Stimulated activated CD4-positive, alpha-beta T cell treated with anti-CD3 and anti-CD28 coated beads, TNF-alpha, amount 100 ng/mL, for 1 hour (primary cell): ENCODE measurements around the gene PDGFA.
"Not testable (repeated sequence)": the region's sequence is repeated elsewhere in the genome, so short reads cannot be mapped to it uniquely, and the experiment has no call there.

ENCODE experiments used
- DNase-seq, 3 donors: peaks; one replicate each; pipeline ENCODE4 v3.0.0-alpha.2; 2020; ENCODE audit warnings: low read depth in 3 of 3, low spot score in 1 of 3

PDGFA gene

DNA sequence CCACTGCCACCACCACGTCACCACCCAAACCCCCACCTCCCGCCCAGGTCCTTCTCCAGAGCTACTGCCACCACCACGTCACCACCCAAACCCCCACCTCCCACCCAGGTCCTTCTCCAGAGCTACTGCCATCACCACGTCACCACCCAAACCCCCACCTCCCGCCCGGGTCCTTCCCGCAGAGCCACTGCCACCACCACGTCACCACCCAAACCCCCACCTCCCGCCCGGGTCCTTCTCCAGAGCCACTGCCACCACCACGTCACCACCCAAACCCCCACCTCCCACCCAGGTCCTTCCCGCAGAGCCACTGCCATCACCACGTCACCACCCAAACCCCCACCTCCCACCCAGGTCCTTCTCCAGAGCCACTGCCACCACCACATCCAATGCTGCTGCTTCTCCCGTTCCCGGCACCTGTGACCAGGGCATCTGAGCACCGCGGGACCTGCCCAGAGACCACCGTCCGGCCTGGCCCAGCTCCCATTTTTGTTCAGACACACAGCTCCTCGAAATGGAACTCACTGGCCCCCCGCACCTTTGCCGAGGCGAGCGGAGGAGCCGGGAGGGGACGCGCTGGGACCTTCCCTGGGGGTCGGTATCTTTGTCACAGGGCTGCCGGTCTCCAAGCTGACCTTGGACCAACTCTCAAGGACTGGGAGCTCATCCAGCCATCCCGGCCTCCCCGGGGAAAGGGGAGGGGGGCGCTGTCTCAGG, 32.7 kb upstream of the PDGFA start:
- DNase-seq: not testable (repeated sequence)

DNA sequence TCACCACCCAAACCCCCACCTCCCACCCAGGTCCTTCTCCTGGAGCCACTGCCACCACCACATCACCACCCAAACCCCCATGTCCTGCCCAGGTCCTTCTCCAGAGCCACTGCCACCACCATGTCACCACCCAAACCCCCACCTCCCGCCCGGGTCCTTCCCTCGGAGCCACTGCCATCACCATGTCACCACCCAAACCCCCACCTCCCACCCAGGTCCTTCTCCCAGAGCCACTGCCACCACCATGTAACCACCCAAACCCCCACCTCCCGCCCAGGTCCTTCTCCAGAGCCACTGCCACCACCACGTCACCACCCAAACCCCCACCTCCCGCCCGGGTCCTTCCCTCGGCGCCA, 31.9 kb upstream of the PDGFA start:
- not testable (repeated sequence) for DNase-seq

DNA sequence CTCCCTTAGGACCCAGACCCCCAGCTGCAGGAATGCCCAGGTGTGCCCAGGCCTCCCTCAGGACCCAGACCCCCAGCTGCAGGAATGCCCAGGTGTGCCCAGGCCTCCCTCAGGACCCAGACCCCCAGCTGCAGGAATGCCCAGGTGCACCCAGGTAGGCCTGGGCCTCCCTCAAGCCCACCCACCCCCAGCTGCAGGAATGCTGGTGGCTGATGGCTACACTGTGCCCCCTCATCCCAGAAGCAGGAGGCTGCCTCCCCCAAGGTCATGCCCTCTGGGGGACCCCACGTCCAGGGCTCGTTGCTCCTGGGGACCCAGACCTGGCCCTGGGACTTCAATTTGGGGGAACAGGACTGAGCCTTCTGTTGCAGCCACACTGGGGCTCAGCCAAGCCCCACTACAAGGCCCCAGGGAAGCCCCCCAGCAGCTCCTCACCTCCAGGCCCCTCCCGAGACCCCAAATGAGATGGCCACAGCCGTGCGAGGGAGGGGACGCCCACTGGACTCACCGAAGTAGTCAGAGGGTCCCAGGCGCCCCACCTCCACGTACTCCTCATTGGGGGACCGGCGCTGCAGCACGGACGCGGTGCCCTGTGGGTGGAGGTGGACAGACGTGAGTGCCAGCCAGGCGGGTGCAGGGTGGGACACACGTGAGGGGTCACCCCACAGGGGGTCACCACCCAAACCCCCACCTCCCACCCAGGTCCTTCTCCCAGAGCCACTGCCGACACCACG, 31.4 kb upstream of the PDGFA start:
- DNase-seq: no peak

GRCh38 chr7:549891-550625, 30.4 kb upstream of the PDGFA start:
- DNase-seq: no peak

- DNase-seq: no peak
These were observed 29.6 kb upstream of the PDGFA start for GRCh38 chr7:549066-549890.

DNA sequence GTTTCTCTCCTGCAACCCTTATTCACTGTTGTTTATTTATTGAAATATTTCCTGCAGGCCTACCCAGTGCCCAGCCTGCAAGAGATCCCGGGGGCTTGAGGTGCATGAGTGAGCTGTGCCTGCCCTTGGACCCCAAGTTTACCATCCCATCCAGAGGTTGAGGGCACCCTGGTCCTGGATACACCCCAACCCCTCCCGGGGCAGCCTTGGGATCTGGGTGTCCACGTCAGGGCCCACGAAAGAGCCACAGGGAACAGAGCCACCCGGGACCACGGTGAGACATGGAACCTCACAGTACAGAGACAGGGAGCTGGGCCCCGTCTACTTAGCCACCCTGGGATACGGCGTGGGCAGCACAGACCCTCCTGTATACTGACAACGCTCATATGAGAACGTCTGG, 28.8 kb upstream of the PDGFA start:
- no peak for DNase-seq

DNA sequence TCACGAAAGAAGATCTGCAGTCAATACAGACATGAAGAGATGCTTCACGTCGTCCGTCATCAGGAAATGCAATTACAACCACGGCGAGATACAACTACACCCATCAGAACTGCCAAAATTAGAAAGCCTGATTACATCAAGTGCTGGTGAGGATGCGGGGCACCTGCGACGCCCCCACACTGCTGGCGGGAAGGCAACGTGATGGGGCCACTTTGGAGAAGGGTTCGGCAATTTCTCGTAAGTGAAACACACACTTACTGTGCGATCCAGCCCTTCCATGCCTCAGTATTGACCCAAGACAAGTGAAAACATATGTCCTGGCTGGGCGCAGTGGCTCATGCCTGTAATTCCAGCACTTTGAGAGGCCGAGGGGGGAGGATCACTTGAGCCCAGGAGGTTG, 25.8 kb upstream of the PDGFA start:
- no peak for DNase-seq

DNA sequence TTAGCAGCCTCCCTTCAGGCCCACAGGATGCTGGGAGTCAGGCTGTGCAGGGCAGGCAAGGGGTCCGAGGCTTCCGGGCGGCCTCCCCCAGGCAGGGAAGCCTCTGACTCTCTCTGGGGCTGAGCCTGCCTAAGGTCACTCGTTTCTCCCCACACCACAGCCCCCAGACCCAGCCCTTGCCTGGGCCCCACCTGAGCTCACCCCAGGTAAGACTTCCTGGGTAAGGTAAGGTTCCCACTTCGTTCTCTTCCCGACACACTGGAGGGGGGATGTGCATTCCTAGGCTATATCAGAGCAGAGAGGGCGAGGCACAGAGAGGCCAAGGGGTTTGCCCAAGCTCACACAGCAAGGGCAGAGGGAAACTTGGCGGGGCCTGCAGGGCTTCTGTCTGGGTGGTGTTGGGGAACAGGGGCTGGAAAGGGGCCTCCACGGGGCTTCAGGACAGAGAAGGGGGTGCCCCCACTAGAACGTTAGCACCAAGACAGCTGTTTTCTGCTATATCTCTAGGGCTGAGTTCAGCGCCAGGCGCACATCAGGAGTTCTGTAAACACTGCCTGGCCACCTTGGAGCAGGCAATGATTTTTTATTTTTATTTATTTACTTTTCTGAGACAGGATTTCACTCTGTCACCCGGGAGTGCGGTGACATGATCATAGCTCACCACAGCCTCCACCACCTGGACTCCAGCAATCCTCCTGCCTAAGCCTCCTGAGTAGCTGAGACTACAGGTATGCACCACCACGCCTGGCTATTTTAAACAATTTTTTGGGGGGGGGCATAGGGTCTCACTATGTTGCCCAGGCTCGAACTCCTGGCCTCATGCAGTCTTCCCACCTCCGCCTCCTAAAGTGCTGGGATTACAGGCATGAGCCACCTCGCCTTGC, 24.9 kb upstream of the PDGFA start:
- DNase-seq: no peak

DNA sequence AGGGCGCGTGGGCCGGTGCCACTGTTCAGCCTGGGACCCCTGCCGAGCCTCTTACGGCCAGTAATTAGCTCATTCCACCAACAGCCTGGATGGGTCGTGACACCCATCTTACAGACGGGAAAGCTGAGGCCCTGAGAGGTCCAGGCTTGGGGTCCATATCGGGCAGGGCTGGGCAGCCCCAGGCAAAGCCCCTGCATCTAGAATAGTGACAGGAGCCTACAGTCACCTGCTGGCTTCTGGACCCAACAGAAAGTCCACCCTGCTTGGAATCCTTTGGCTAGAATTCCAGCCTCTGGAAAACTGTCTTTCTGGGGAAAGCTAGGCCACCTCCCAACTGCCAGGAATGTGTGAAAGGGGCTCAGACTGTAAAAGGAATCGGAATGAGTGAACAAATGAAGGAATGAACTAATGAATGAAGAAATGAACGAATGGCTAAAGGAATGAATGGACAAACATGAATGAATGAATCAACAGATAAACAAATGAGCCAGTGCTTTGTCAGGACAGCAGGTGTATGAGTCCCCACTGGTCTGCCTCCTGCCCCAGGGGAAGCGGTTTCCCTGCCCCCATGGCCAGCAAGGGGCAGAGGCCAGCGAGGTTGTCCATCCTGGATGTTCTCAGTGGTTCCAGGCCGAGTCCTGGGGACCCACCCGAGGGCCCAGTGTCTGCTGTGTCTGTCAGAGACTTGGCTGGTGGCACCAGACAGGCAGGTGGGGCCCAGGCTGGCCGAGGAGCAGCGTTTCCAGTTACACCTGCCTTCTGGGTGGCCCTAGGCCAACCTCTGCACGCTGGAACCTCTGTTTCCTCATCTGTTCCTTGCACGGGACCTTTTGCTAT, 24.1 kb upstream of the PDGFA start:
- DNase-seq: no peak

DNA sequence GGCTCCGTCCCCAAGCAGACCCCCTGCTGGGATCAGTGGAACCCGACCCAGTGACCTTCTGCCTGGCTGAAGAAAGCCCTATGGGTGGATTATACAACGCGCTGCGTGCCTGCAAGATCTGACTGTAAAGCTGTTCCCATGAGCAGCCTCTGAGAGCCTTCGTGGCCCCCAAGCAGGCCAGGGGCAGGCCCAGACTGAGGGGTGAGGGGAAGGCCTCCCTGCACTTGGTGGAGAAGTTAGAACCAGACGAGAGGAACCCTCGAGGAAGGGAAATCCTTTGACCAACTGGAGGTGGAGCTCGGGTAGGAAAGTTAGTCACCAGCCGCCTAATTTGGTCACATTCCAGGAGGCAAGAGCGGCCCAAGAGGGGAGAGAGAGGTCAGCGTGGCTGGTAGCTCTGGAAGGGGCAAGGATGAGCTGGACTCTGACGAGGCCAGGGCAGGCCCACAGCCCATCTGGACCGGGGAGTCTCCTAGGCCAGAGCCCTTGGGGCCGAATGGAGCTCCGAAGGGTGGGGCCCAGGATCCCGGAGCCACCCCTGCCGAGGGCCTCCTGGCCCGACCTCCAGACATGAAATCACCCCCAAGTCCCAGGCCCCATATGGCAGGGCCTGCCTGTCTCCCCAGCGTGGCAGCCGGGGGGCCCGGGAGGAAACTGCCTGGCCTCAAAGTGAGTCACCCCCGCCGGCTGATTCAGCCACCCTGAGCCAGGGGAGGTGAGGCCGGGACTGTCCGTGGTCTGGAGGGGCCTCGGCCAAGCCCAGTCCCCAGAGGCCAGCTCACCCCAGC, 23.3 kb upstream of the PDGFA start:
- DNase-seq: no peak

GRCh38 chr7:542131-542712, 22.6 kb upstream of the PDGFA start:
- no peak for DNase-seq

GRCh38 chr7:541661-542060, 22.0 kb upstream of the PDGFA start:
- DNase-seq: no peak

GRCh38 chr7:540997-541396, 21.4 kb upstream of the PDGFA start:
- no peak for DNase-seq

GRCh38 chr7:540579-540978, 20.9 kb upstream of the PDGFA start:
- no peak for DNase-seq

DNA sequence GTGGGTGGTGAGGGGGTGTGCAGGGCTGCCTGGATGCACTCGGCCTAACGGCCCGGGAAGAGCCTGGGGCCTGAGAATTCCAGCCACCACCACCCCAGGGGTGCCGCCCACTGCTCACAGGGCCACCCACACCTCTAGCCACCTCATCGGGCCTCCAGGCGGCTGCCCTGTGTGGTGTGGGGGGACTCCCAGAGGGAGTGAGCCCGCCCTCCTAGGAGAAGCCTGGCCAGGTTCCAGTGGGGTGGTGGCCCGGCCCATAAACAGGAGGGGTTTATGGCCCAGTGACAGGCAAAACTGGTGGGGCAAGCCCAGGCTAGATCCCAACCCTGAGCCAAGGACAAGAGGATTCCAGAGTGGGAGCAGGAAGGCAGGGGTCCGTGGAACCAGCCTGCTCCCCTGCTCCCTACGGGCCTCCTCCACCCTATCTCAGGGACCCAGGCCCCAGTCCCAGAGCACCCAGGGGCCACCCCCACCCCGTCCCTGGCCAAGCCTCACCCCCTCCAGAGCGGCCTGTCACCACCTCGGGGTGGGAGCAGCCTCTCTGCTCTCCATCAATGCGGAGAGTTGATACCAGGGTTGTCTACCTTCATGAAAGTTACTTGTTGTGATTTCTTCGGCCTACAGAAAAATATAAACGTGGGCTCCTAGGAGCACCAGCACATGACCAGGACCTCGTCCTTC, 20.2 kb upstream of the PDGFA start:
- no peak for DNase-seq

DNA sequence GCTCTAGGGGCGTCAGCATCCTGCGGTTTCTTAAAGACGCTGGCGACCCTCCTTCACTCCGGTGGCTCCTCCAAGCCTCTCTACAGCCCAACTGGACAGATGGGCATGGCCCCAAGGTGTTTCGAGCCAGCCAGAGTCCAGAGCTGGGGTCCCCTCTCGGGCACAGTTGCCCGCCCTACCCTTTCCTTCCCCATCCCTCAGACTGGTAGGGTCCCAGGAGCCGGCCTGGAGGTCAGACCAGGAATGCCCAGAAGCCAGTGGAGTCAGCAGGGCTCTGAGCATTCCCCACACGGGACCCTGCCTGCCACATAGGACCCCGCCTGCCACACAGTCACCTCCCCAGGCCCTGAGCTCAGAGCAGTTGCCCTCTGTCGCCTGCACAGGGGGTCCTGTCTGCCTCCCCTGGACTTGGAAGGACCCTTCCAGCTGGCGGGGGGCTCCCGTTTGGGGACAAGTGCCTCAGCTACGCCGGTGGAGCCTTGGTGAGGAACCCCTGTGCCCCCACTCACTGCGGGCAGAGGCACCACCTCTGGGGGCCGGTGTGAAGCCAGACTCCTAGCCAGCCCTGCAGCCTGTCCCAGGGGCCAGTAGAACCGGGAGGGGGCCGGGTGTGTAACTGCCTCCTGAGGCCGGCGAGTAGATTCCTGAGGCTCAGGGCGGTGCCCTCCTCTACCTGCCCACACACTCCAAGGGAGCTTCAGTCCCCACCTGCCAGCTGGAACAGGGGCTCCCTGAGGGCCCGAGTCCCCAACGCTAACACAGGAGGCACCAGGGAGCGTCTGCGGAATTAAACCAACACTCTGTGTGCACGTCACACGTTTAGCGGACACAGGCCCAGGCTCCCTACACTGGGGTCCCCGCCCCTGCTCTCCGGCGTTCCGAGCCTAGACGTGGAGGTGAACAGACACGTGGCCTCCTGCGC, 19.4 kb upstream of the PDGFA start:
- DNase-seq: no peak
